Osteocyte (in vitro differentiated cells): ENCODE measurements around the gene ALDH1A2. TPM values are rescaled to one million over a fixed set of nuclear protein-coding genes. Genes with fewer than 3 reads are reported as not detected.

Source experiments
- DNase-seq: peaks from one replicate; pipeline ENCODE4 v3.0.0; 2021; ENCODE audit warnings: mixed read lengths; ENCODE audit not compliant: unreplicated experiment; ENCODE audit errors: extremely low spot score
- H3K27ac Mint-ChIP-seq: one replicate; pipeline ENCODE4 v1.8.0; 2021; ENCODE audit warnings: mild to moderate bottlenecking, mixed read lengths; ENCODE audit not compliant: unreplicated experiment
- H3K27me3 Mint-ChIP-seq: one replicate; pipeline ENCODE4 v1.8.0; 2021; ENCODE audit warnings: mixed read lengths; ENCODE audit not compliant: unreplicated experiment
- H3K36me3 Mint-ChIP-seq: one replicate; pipeline ENCODE4 v1.8.0; 2021; ENCODE audit warnings: mixed read lengths; ENCODE audit not compliant: unreplicated experiment
- H3K4me1 Mint-ChIP-seq: one replicate; pipeline ENCODE4 v1.8.0; 2021; ENCODE audit warnings: mixed read lengths; ENCODE audit not compliant: unreplicated experiment
- H3K4me3 Mint-ChIP-seq: one replicate; pipeline ENCODE4 v1.8.0; 2021; ENCODE audit warnings: mild to moderate bottlenecking, moderate library complexity, mixed read lengths; ENCODE audit not compliant: unreplicated experiment
- H3K9me3 Mint-ChIP-seq: one replicate; pipeline ENCODE4 v1.8.0; 2021; ENCODE audit warnings: mixed read lengths; ENCODE audit not compliant: unreplicated experiment
- CTCF ChIP-seq: fragments of 200-600 bp; sonication (generic); IDR thresholded peaks from 2 replicates; pipeline ENCODE4 v1.5.0; 2021; ENCODE audit warnings: antibody characterized with exemption, mild to moderate bottlenecking, moderate library complexity
- total RNA-seq: library from RNA; stranded (reverse); gene quantifications from 2 replicates; pipeline ENCODE4 v1.2.1, GENCODE V29; 2021

ALDH1A2 gene
- total RNA-seq, 1 donor from 2014 or later: 0.48 TPM

GRCh38 chr15:57943171-57943570, 122.3 kb downstream of the ALDH1A2 start:
- H3K4me1 Mint-ChIP-seq: no peaks in the 10 kb centered on the region

GRCh38 chr15:57941816-57942215, 123.7 kb downstream of the ALDH1A2 start:
- H3K36me3 Mint-ChIP-seq: no peaks in the 10 kb centered on the region
- no peaks in the 10 kb centered on the region for H3K4me1 Mint-ChIP-seq
- H3K4me3 Mint-ChIP-seq: no peak overlapping the region
- H3K27ac Mint-ChIP-seq: no peak overlapping the region
- DNase-seq: no peak
- peaks cover 9% of the 10 kb centered on the region for H3K9me3 Mint-ChIP-seq
- no peak for TF ChIP-seq CTCF
- H3K27me3 Mint-ChIP-seq: peaks cover 48% of the 10 kb centered on the region

More at GRCh38 chr15:57943171-57943570, 122.3 kb downstream of the ALDH1A2 start:
- Mint-ChIP-seq H3K27me3 (peaks cover 37% of the 10 kb centered on the region), H3K27ac (no peak overlapping the region), H3K36me3 (no peaks in the 10 kb centered on the region), H3K9me3 (peaks cover 9% of the 10 kb centered on the region), H3K4me3 (no peak overlapping the region)
- no peak for DNase-seq
- no peak for TF ChIP-seq CTCF

GRCh38 chr15:57932348-57932747, 133.2 kb downstream of the ALDH1A2 start:
- H3K27me3 Mint-ChIP-seq: peaks cover 50% of the 10 kb centered on the region
- H3K27ac Mint-ChIP-seq: no peak overlapping the region
- H3K4me1 Mint-ChIP-seq: no peaks in the 10 kb centered on the region
- no peaks in the 10 kb centered on the region for H3K36me3 Mint-ChIP-seq
- no peak for DNase-seq
- H3K4me3 Mint-ChIP-seq: no peak overlapping the region
- no peak for TF ChIP-seq CTCF
- H3K9me3 Mint-ChIP-seq: no peaks in the 10 kb centered on the region

GRCh38 chr15:57931570-57931969, 133.9 kb downstream of the ALDH1A2 start:
- no peak for TF ChIP-seq CTCF
- no peak overlapping the region for H3K27ac Mint-ChIP-seq
- peaks cover 46% of the 10 kb centered on the region for H3K27me3 Mint-ChIP-seq
- H3K4me3 Mint-ChIP-seq: no peak overlapping the region
- H3K36me3 Mint-ChIP-seq: no peaks in the 10 kb centered on the region
- DNase-seq: no peak
- H3K4me1 Mint-ChIP-seq: no peaks in the 10 kb centered on the region
- no peaks in the 10 kb centered on the region for H3K9me3 Mint-ChIP-seq

- Mint-ChIP-seq H3K4me1 (peaks cover 4% of the 10 kb centered on the region), H3K4me3 (no peak overlapping the region), H3K9me3 (no peaks in the 10 kb centered on the region), H3K36me3 (no peaks in the 10 kb centered on the region), H3K27ac (no peak overlapping the region), H3K27me3 (peaks cover 42% of the 10 kb centered on the region)
- no peak for TF ChIP-seq CTCF
- DNase-seq: no peak
Measured at GRCh38 chr15:57927091-57927631, 138.3 kb downstream of the ALDH1A2 start.
